Loucy (cell line): Measurements from ENCODE around the gene EOLA1.

ENCODE experiments used
- CTCF ChIP-seq: fragments of 200-600 bp; sonication (generic); conservative IDR thresholded peaks from 2 replicates; pipeline ENCODE4 v1.5.1; 2014; ENCODE audit warnings: mild to moderate bottlenecking, antibody characterized with exemption, low read length
- EZH2phosphoT487 ChIP-seq: fragments of 200-600 bp; IDR thresholded peaks from 2 replicates; pipeline ENCODE4 v1.6.1; 2018; ENCODE audit warnings: antibody characterized with exemption, mild to moderate bottlenecking, moderate library complexity, borderline replicate concordance

GRCh38 chrX:149515954-149516602, 24.7 kb upstream of the EOLA1 start:
- TF ChIP-seq CTCF: no peak
- TF ChIP-seq EZH2phosphoT487: no peak
